Osteoblast (primary cell): ENCODE data around the gene PGLYRP4. TPM values are rescaled to one million over a fixed set of nuclear protein-coding genes. Genes with fewer than 3 reads are reported as not detected.

ENCODE experiments used
- DNase-seq: peaks from one replicate; pipeline ENCODE4 v3.0.0; 2011; ENCODE audit warnings: low spot score, mixed read lengths; ENCODE audit not compliant: insufficient read length; ENCODE audit errors: missing footprints
- H2AFZ ChIP-seq: 2 replicates; pipeline ENCODE4 v1.6.0; 2011; ENCODE audit warnings: mild to moderate bottlenecking, low read length
- H3K27ac ChIP-seq: 2 replicates; pipeline ENCODE4 v1.5.1; 2011; ENCODE audit warnings: mild to moderate bottlenecking, low read depth, low read length, moderate library complexity
- H3K27me3 ChIP-seq: 2 replicates; pipeline ENCODE4 v1.6.0; 2012; ENCODE audit warnings: mild to moderate bottlenecking, control low read depth, inconsistent platforms, low read length, moderate library complexity; ENCODE audit not compliant: insufficient read depth
- H3K36me3 ChIP-seq: 2 replicates; pipeline ENCODE4 v1.5.1; 2011; ENCODE audit warnings: mild to moderate bottlenecking, low read length, control low read depth, moderate library complexity; ENCODE audit not compliant: insufficient read depth
- H3K4me1 ChIP-seq: 2 replicates; pipeline ENCODE4 v1.5.1; 2011; ENCODE audit warnings: mild to moderate bottlenecking, low read length, control low read depth, moderate library complexity; ENCODE audit not compliant: insufficient read depth
- H3K4me2 ChIP-seq: 2 replicates; pipeline ENCODE4 v1.6.0; 2011; ENCODE audit warnings: mild to moderate bottlenecking, low read length; ENCODE audit not compliant: insufficient read depth
- H3K4me3 ChIP-seq: fragments of 200-600 bp; sonication (generic); 3 replicates; pipeline ENCODE4 v1.5.1; 2012; ENCODE audit warnings: mild to moderate bottlenecking, low read length, inconsistent platforms; ENCODE audit not compliant: insufficient read depth
- H3K79me2 ChIP-seq: 2 replicates; pipeline ENCODE4 v1.6.0; 2012; ENCODE audit warnings: mild to moderate bottlenecking, low read length, control low read depth, inconsistent platforms; ENCODE audit not compliant: insufficient read depth
- H3K9me3 ChIP-seq: 2 replicates; pipeline ENCODE4 v1.5.1; 2011; ENCODE audit warnings: low read depth, low read length, control low read depth
- H4K20me1 ChIP-seq: 2 replicates; pipeline ENCODE4 v1.6.0; 2012; ENCODE audit warnings: mild to moderate bottlenecking, low read length, control low read depth; ENCODE audit not compliant: insufficient read depth
- CTCF ChIP-seq: IDR thresholded peaks from 2 replicates; pipeline ENCODE4 v1.5.1; 2011; ENCODE audit warnings: mild to moderate bottlenecking, low read depth, low read length, moderate library complexity; ENCODE audit errors: extremely low read depth
- total RNA-seq: library from RNA; depleted of rRNA; stranded (reverse); fragments of >200 nt; gene quantifications from 2 replicates; pipeline ENCODE4 v1.2.3, GENCODE V29; 2012

PGLYRP4 gene
- total RNA-seq, 1 donor, result not detected

GRCh38 chr1:153308540-153308939 lies 40.1 kb downstream of the PGLYRP4 start:
- Histone ChIP-seq H3K4me2 (no peak overlapping the region), H2AFZ (no peak overlapping the region), H4K20me1 (no peaks in the 10 kb centered on the region), H3K36me3 (no peaks in the 10 kb centered on the region), H3K27ac (no peak overlapping the region), H3K4me3 (no peak overlapping the region), H3K79me2 (no peaks in the 10 kb centered on the region), H3K4me1 (no peaks in the 10 kb centered on the region), H3K27me3 (no peaks in the 10 kb centered on the region), H3K9me3 (no peaks in the 10 kb centered on the region)
- no peak for DNase-seq
- TF ChIP-seq CTCF, result no peak

- Histone ChIP-seq H3K36me3 (no peaks in the 10 kb centered on the region), H3K27me3 (no peaks in the 10 kb centered on the region), H3K9me3 (no peaks in the 10 kb centered on the region), H3K4me3 (no peak overlapping the region), H3K79me2 (no peaks in the 10 kb centered on the region), H3K27ac (no peak overlapping the region), H2AFZ (no peak overlapping the region), H4K20me1 (no peaks in the 10 kb centered on the region), H3K4me2 (no peak overlapping the region), H3K4me1 (no peaks in the 10 kb centered on the region)
- no peak for DNase-seq
- no peak for TF ChIP-seq CTCF
These were observed 41.4 kb downstream of the PGLYRP4 start for GRCh38 chr1:153307221-153307600.

DNA sequence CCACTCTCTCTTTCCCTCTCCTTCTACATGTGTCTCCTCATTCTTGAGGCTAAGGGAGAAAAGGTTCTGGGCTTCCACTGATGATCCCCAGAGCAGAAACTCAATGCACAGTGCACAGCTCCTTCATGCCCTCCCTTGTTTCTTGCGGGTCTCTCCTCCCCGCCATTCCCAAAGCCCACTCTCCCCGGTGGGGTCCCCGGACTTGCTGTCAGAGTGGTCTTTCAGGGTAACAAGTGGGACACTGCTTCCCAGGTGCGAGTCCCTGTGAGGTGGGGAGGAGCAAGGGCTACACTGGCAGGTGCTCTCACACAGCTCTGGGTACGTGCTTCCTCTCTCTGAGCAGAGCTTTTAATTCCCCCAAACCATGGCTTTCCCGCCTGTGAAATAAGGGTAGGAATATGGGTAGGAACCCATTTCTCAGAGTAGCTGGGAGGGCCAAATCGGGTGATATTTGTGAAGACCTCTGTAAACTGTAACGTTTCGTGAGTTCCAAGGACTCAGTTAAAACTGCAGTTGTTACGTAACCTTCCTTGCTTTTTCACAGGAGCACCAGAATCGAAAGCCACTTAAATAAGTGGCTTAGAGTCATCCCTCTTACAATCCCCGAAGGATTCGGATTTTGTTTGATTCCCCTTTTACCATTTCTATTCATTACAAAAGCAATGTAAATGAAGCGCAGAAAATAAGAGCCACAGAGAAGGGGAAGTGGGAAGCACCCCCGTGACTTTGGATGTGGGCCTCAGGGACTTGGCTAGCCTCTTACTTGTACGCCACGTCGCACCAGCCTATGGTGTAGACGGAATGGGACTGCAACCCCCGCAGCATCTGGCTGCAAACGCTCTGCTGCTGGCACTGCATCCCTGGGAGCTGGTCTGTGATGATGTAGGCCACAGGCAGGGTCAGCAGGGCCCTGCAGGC lies 42.1 kb downstream of the PGLYRP4 start:
- Histone ChIP-seq H3K9me3 (no peaks in the 10 kb centered on the region), H3K36me3 (no peaks in the 10 kb centered on the region), H4K20me1 (no peaks in the 10 kb centered on the region), H3K4me1 (no peaks in the 10 kb centered on the region), H3K4me2 (no peak overlapping the region), H3K79me2 (no peaks in the 10 kb centered on the region), H3K27me3 (no peaks in the 10 kb centered on the region), H2AFZ (no peak overlapping the region), H3K27ac (no peak overlapping the region), H3K4me3 (no peak overlapping the region)
- DNase-seq, result no peak
- TF ChIP-seq CTCF, result no peak

DNA sequence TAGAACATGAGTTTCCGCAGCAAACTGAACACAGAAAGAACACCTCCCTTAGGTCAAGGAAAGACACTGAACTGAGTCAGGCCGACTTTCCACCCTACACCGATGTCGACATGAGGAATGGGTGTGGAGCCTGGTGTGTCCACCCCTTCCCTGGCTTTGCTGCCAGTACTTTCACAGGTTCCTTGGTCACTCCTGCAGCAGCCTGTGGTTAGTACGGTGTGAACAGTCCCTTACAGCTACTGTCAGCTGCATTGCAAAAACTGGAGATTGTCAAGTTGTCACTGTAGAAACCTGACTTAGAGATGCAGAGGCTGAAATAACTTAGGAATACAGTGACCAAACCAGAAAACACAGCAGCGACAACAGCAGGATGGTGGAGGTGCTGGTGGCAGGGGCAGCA lies 43.0 kb downstream of the PGLYRP4 start:
- Histone ChIP-seq H3K36me3 (no peaks in the 10 kb centered on the region), H3K27me3 (no peaks in the 10 kb centered on the region), H3K4me3 (no peak overlapping the region), H3K9me3 (no peaks in the 10 kb centered on the region), H3K27ac (no peak overlapping the region), H3K4me2 (no peak overlapping the region), H3K4me1 (no peaks in the 10 kb centered on the region), H2AFZ (no peak overlapping the region), H4K20me1 (no peaks in the 10 kb centered on the region), H3K79me2 (no peaks in the 10 kb centered on the region)
- TF ChIP-seq CTCF, result no peak
- no peak for DNase-seq
